Kidney glomerular epithelial cell (primary cell): Measurements from ENCODE around the gene ANO8.

Experiments used
- DNase-seq: peaks from one replicate; lab custom pipeline; 2025; lab: John Stamatoyannopoulos, UW

The ANO8 gene

DNA sequence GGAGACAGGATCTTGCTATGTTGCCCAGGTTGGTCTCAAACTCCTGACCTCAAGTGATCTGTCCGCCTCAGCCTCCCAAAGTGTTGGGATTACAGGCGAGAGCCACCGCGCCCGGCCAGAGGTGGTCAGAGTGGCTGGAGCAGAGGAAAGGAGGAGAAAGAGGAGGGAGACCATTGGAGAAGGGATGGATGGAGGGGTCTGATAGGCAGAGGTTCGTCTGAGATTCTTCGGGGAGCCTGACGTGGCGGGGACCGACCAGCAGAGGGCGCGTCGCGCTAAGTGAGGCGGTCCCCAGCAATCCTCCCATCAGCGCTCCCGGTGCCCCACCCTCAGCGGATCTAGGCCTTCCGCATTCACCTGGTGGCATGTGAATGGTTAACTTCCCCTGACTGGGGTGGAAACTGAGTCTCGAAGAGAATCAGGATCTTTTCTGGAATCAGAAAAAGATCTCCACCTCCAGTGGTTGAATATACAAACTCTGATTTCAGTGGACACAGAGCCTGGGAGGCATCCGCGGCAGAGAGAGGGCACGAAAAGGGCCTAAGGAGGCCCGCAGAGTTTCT is 11.5 kb upstream of the ANO8 start:
- peak; percentile 77 for DNase-seq

DNA sequence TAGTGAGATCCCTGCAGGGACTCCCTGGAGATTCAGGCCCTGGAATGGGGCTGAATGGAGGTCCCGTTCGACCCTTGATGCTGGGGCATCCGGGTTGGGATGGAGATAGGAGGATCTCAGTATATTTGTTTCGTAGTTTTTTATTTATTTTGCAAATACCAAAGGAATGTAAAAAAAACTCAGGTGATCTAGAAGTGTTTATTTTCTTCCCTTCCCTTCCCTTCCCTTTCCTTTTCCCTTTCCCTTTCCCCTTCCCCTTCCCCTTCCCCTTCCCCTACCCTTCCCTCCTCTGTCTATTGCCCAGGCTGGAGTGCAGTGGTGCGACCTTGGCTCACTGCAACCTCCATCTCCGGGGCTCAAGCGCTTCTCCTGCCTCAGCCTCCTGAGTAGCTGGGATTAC is 7.2 kb upstream of the ANO8 start:
- DNase-seq, result no peak

DNA sequence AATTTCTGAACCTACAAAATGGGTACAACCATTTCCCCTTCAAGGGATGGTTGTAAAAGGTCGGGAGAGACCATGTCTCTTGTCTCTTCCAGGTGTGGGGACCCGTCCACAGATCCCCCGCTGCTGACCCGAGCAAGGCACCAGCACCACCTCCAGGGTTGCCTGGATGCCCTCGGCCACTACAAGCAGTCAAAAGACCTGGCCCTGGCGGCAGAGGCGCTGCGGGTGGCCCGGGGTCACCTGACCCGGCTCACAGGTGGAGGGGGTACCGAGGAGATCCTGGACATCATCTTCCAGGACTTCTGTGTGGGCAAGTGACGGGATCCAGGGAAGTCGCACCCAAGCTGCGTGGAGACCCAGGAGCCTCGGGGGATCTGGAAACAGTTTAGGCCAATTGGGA is 6.7 kb upstream of the ANO8 start:
- DNase-seq, result no peak

DNA sequence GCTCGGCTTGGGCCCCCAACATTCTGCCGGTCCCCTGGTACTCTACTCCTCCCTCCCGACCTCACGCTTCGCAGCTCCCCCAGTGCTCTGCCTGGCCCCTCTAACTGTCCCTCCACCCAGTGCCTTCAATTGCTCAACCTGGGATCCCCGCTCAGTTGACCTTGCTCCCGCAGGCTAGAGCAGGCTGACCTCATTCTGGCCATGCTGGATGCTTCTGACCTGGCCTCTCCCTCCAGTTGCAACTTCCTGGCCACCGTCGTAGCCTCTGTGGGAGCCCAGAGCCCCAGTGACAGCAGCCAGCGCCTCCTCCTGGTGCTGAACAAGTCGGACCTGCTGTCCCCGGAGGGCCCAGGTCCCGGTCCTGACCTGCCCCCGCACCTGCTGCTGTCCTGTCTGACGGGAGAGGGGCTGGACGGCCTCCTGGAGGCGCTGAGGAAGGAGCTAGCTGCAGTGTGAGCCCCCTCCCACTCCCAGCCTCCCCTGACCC is 6.3 kb upstream of the ANO8 start:
- DNase-seq, result no peak

DNA sequence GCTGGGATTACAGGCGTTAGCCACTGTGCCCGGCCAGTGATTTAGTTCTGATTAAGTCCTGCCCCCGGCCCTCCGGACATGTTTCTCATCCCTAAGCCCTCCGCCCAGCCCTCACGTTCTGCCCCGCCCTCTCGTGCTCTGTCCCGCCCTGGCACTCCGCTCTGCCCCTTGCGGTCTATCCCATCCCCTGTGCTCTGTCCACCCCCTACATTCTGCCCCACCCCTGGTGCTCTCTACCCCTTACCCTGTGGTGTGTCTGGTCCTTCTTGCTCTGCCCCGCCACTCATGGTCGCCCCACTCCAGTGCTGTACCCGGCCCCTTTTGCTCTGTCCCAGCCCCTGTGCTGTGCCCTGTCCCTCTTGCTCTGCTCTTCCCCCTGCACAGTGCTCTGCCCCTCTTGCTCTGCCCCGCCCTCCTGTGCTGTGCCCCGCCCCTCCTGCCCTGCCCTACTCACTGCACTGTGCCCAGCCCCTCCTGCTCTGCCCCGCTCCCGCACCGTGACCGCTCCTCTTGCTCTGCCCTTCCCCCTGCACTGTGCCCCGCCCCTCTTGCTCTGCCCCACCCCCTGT is 5.7 kb upstream of the ANO8 start:
- no peak for DNase-seq

DNA sequence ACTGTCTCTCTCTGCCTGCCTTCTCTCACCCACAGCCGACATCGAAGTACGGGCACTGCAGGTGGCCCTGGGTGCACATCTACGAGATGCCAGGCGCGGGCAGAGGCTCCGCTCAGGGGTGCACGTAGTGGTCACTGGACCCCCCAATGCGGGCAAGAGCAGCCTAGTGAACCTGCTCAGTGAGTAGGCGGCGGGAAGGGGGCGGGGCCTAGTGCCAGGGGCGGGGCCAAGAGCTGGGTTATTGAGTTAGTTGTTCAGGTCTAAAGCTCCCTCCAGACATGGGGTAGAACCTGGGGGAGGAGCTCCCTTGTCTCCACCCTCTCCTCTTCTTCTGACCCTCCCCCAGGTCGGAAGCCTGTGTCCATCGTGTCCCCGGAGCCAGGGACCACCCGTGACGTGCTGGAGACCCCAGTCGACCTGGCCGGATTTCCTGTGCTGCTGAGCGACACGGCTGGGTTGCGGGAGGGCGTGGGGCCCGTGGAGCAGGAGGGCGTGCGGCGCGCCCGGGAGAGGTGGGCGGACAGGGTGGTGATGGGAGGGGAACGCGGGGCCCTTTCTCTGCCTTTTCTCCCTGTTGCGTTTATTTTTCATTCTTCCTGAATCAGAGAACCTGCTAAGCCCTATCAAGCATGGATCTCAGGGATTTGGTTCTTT is 4.6 kb upstream of the ANO8 start:
- no peak for DNase-seq

DNA sequence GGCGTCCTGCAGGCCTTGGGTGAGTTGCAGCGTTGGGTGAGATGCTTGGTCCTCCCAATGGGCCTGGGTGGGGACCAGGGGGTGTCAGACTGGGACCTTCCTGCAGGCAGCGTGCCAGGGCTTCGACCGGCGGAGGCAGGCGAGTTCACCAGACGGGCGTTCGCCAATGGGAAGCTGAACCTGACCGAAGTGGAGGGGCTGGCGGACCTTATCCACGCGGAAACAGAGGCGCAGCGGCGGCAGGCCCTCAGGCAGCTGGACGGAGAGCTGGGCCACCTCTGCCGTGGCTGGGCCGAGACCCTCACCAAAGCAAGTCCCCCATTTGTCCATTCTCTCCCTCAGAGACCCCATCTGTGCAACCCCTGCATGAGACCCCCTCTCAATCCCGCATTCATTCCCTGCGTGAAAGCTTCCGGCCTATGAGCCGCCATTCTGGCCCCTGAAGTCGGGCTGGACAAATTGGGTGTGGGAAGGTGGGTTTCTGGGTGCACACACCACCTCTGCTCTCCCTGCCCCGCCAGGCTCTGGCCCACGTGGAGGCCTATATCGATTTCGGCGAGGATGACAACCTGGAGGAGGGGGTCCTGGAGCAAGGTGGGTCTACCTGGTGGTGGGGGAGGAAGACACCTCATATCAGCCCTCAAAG is 3.9 kb upstream of the ANO8 start:
- no peak for DNase-seq

DNA sequence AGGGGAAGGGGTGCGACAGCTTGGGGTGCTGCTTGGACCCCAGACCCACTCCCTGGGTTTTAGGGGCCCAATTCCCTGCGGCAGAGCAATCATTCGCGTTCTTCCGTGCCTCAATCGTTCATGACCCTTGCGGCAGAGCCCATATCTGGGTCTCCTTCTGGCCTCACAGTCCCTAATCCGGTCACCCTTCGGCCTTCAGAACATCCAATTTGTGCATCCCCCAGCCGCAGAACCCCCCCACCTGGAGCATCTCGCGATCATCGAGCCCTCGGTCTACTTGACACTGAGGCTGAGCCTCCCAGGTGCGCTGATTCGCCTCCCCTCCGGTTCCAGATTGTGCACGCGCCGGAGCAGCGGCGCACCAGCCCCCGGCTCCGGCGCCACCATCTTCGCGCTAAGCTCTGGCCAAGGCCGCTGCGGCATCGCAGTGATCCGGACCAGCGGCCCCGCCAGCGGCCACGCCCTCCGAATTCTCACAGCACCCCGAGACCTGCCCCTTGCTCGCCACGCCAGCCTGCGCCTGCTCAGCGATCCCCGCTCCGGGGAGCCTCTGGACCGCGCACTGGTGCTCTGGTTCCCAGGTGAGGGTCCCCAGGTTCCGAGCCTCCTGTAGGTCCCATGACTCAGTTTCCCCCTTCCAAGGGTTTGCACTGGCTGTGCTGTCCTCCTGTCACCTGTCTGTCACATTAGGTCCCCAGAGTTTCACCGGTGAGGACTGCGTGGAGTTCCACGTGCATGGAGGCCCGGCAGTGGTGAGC is 3.2 kb upstream of the ANO8 start:
- no peak for DNase-seq

DNA sequence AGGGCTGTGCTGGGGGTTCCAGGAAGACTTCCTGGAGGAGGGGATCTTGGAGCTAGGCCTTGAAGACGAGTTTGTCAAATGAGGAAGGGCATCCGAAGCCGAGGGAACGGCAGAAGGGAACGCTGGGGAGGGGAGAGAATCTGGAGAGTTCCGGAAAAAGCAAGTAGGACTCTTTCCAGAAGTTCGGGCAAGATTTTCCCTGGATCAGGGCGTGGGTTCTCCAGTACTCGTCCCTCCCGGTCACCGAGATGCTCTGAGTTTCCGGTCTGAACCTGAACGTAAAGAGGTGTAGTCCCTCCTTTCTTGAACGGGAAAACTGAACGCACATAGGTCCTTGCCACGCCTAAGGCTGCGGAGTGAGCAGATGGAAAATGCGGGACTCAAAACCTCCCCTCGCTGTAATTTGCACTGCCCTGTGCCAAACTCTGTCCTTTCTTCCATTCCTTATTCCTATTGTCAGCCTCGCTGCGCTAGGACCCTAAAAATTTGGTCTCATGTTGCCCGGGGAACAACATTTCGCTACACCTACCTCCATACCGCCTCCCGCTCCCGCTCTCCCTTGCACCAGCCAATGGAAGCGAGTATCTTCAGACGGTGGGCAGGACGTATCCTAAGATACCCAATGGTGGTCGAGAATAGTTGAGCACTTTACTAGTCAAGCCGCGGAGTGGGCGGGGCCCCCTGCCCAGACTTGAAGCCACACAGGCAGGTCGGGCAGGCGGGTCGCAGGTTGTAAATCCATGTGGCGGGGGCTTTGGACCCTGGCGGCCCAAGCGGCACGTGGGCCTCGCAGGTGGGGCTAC is 2.4 kb upstream of the ANO8 start, which contains the start of gene GTPBP3:
Gene GTPBP3, plus strand, starts transcription at position 682 of the 803 bp plus-strand sequence. Its CDS starts 59 bp downstream, at position 741.
- DNase-seq, result peak; percentile 96

DNA sequence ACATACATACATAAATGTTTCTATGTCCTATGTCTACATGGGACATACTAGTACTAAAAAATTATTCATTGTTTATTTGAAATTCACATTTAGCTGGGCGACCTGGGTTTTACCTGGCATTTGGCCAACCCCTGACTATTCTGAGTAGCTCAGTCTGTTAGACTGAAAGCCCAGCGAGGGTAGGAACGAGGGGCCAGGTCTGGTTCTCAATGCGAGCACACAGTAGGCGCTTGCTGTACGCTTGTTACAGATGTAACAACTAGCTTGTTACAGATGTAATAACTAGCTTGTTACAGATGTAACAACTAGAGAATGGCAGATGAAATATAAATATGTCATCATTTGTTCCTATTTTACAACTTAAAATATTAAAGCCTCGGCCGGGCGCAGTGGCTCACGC is 920 bp upstream of the ANO8 start:
- DNase-seq, result no peak

DNA sequence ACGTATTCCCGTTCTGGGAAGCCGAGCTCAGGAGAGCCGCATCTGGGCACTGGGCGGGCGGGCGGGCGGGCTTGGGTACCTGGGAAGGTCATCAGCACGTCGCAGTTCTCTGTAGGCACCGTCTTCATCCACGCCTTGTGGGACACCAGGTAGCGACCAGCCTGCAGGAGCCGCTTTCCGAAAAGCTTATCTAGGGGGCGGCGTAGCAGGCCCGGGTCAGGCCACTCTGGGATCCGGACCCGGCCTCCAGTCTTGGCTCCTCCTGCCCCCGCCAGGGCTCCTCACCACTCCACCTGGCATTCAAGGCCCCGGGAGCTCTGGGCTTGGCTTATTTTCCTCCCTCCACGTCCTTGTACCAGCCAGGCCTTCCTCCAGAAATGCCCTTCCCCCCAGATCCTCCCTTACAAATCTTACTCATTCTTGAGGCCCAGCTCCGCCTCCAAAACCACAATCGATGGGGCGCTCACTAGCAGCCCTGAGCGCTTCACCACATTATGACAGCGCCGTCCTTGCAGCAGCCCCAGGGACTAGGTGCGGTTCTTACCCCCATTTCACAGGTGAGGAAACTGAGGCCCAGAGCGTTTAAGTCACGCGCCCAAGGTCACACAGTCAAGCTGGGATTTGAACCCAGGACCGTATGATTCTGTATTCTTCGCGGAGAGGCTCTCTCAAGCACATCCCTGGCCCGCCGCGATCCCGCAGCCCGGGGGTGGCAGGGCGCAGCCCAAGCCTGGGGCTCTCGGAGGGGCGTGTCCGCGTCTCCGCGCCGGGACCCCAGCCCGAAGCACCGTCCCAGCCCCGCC is 843 bp downstream of the ANO8 start:
- DNase-seq, result peak; percentile 68

DNA sequence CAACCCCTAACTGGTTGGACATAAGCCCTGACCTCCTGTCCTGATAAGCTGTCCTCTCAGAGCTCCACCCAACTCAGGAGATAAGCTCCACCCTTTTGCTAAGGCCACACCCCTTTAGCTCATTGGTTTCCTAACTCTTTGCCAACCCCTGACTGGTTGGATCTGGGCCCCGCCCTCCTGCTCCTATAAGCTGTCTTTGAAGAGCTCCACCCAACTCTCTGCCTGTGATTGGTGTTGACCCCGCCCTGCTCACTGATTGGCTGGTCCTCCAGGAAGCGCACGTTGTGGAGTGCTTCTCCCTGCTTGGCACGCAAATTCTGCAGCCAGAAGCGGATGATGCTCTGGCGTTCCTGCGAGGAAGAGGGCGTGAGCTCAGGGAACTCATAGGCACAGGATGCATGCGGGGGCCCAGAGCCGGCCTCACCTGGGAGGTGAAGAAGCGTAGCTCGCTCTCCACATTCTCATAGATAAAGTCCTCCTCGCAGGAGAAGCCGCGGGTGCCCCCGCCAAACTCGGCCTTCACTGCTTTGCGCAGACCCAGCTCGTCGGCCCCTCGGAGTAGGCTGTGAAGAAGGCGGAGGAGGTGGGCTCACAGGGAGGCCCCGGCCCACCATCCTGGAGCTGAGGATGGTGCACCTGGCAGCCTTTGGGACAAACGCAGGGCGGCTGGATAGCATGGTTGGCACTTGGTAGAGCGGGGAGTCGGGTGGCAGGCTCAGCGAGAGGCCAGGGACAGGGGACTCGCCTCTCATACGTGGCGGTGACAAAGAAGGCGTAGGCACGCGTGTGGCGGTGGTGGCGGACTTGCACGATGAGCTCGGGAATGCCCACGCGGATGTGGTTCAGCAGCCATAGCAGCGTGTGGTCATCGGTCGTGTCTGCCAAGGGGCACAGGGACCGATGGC is 1.7 kb downstream of the ANO8 start:
- DNase-seq, result no peak

DNA sequence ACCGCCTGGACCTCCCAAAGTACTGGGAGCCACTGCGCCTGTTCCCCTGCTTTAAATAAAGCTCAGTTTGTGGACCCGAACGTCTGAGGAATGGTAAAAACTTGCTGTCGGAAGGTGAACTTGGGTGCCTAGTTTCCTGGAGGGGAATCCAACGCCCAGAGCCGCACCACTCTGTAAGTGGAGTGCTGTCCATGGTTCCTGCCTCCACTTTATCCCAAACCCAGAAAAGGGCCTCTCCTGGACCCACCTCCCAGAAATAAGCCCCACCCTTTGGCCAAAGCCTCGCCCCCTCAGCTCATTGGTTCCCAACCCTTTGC is 2.3 kb downstream of the ANO8 start:
- DNase-seq, result no peak

DNA sequence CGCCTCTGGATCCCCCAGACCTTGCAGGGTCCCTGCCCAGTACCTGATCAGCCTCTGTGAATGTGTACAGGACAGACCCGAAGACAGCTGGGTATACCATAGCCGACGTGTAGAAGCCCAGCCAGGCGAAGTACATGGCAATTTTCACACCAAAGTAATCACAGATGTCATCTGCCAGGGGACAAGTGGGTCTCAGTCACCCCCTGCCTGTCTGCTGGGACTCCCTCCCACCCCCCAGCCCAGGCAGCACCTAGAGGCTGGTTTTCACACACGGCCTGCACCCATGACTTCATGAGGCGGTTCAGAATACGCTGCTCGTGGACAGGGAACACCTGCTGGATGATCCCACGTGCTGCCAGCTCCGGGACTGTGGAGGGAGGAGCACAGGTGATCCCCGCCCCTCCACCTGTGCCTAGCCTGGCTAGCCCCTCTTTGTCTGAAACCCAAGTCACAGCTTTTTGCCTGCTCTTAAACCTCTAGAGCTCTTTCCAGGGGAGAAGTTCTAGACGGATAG is 3.6 kb downstream of the ANO8 start:
- DNase-seq, result no peak

DNA sequence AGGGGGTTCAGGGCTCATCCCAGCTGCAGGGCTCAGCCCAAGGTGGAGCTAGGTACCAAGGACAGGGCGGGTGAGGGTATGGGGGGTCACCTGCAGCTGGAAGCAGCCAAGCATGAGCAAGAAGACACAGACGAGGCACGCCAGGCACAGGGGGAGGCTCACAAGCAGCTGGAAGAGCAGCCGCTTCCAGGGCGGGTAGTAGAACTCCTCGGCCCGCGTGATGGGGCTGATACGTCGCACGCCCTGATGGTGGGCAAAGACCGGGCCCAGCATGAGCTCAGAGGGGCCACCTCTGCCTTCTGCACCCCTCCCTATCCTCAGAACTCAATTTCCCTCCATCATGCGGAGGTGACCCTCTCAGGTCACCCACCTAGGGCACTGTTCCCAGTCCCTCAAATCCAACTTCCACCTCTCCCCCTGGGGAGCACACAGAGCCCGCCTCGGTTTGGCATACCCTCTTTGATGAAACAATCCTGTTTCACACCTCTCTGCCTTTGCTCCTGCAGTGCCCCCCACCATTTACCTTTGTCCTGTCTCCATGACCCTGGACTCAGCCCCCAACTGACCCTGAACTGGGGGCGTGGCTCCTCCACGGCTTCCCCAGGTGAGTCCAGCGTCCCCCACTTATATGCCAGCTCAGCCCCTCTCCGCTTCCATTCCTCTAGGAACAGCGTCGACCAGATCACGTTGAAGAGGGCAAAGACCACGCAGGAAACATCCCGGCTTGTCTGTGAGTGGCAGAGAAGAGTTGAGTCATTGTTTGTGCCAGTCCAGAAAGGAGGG is 4.2 kb downstream of the ANO8 start:
- DNase-seq, result no peak

DNA sequence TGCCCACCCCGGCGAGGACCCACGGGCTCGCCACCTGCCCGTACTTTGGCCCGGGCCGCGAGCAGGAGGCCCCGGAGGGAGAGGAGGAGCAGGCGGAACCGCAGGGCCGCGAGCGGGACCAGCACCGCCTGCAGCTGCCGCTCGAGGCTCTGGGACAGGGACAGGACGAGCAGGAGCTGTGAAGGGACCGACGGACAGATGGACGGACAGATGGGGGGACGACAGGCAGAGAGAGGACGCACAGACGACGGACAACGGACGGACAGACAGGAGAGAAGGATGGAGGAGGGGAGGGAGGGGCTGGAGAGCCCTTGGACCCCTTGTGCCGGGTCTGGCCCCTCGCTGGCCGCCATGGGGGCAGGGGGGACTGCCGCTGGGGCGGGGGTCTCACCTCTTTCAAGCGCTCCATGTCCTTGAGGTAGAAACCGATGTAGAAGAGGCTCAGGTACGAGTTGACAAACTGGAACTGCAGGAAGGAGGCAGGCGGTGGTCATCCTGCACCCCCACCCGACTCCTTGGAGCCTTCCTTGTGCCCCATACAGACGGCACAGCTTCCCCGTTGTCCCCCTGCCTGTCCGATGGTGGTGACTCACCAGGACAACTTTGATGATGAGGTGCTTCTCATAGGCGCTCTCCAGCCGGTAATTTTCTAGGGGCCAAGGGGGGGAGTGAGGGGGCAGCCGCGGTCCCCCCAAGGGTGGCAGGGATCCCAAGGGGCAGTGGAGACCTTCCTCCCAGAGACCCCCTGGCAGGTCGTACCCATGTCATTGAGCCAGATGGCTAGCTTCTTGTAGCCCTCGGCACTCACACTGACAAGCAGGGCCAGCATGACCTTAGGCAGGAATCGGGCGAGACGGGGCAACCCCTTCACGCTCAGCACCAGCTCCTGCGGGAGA is 5.0 kb downstream of the ANO8 start:
- no peak for DNase-seq

DNA sequence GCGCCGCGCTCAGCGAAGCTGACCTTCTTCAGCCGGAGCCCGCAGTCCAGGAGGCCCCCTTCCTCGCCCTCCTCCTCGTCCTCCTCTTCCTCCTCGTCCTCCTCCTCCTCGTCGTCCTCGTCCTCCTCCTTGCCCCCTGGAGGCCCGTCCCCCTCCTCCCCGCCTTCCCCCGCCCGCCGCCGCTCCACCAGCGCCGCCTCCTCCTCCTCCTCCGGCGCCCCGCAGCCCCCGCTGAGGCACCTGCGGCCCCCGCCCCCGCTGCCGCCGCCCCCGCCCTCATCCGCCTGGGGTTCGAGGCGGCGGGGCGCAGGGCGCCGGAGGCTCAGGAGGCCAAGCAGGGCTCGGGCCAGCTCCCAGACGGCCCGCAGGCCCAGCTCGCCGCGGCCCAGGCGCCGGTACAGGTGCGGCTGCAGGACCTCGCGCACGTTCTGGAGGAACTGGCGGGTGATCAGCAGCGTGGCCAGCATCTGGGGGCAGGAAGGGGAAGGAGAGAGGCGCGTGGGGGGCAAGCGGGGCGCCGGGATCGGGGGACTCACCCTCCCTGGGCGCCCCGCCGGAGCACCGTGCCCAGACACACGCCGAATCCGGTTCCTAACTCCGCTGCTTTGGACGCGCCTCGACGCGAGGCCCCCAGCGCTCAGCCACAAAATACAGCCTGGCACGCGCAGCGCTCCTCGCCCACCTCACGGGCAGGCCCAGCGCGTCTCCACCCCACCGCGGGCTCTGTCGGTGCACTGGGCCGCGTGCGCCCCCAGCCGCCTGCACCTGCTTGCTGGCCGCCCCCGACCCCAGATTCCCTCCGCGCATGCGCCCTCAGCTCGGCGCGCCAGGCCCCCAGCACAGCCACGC is 5.9 kb downstream of the ANO8 start:
- DNase-seq, result no peak
